HepG2 (cell line): Measurements from ENCODE around the gene BCL2L2. TPM values are rescaled to one million over a fixed set of nuclear protein-coding genes. Genes with fewer than 3 reads are reported as not detected.

Experiments used
- ARNT2 ChIP-seq: sonication (generic); formaldehyde crosslinking; IDR thresholded peaks from 2 replicates; pipeline ENCODE4 v1.8.0; 2022; ENCODE audit warnings: mild to moderate bottlenecking, low read depth, missing genetic modification reagents, moderate library complexity
- BCLAF1 ChIP-seq: fragments of 450-650 bp; IDR thresholded peaks from 2 replicates; pipeline ENCODE4 v1.6.1; 2017; ENCODE audit warnings: mild to moderate bottlenecking
- GABPA ChIP-seq, 2 experiments: IDR thresholded peaks; 2 replicates each; pipeline ENCODE4 v1.6.1; 2011 to 2016; ENCODE audit warnings: low read depth in 2 of 2, low read length in 1 of 2, missing biosample characterization in 1 of 2, missing genetic modification characterization in 1 of 2
- GABPB1 ChIP-seq: IDR thresholded peaks from 2 replicates; pipeline ENCODE4 v1.6.1; 2016; ENCODE audit warnings: mild to moderate bottlenecking, missing genetic modification reagents, moderate library complexity, missing compliant biosample characterization
- GFI1 ChIP-seq: sonication (generic); formaldehyde crosslinking; IDR thresholded peaks from 2 replicates; pipeline ENCODE4 v1.5.0; 2020; ENCODE audit warnings: missing genetic modification reagents, mild to moderate bottlenecking, borderline replicate concordance
- MAFG ChIP-seq: sonication (generic); formaldehyde crosslinking; IDR thresholded peaks from 2 replicates; pipeline ENCODE4 v1.5.1; 2020; ENCODE audit warnings: mild to moderate bottlenecking, missing genetic modification reagents
- MYC ChIP-seq: sonication (generic); formaldehyde crosslinking; IDR thresholded peaks from 2 replicates; pipeline ENCODE4 v1.9.0; 2021; ENCODE audit warnings: missing genetic modification reagents, borderline replicate concordance
- NFKBIZ ChIP-seq: IDR thresholded peaks from 2 replicates; pipeline ENCODE4 v1.6.1; 2018; ENCODE audit warnings: missing genetic modification reagents, missing compliant biosample characterization
- RFXAP ChIP-seq: sonication (generic); formaldehyde crosslinking; IDR thresholded peaks from 2 replicates; pipeline ENCODE4 v1.4.0; 2020; ENCODE audit warnings: missing genetic modification reagents, borderline replicate concordance
- RXRB ChIP-seq: IDR thresholded peaks from 2 replicates; pipeline ENCODE4 v1.6.1; 2016; ENCODE audit warnings: borderline replicate concordance, missing genetic modification reagents, missing compliant biosample characterization
- SALL1 ChIP-seq: sonication (generic); formaldehyde crosslinking; IDR thresholded peaks from 2 replicates; pipeline ENCODE4 v1.8.0; 2022; ENCODE audit warnings: mild to moderate bottlenecking, missing genetic modification reagents
- SRF ChIP-seq: IDR thresholded peaks from 2 replicates; pipeline ENCODE4 v1.6.1; 2011; ENCODE audit warnings: mild to moderate bottlenecking, low read depth, low read length, moderate library complexity
- ZGPAT ChIP-seq: IDR thresholded peaks from 2 replicates; pipeline ENCODE4 v1.6.1; 2016; ENCODE audit warnings: mild to moderate bottlenecking
- ZKSCAN5 ChIP-seq: sonication (generic); formaldehyde crosslinking; IDR thresholded peaks from 2 replicates; pipeline ENCODE4 v1.5.1; 2020; ENCODE audit warnings: mild to moderate bottlenecking, missing genetic modification reagents
- ZMAT3 ChIP-seq: sonication (generic); formaldehyde crosslinking; conservative IDR thresholded peaks from 2 replicates; pipeline ENCODE4 v1.7.0; 2021; ENCODE audit warnings: missing genetic modification reagents
- ZNF180 ChIP-seq: sonication (generic); formaldehyde crosslinking; IDR thresholded peaks from 2 replicates; pipeline ENCODE4 v1.4.0; 2020; ENCODE audit warnings: low read depth, missing genetic modification reagents, borderline replicate concordance
- ZNF225 ChIP-seq: sonication (generic); formaldehyde crosslinking; IDR thresholded peaks from 2 replicates; pipeline ENCODE4 v1.4.0; 2020; ENCODE audit warnings: mild to moderate bottlenecking, missing genetic modification reagents
- ZNF33B ChIP-seq: sonication (generic); formaldehyde crosslinking; IDR thresholded peaks from 2 replicates; pipeline ENCODE4 v1.5.1; 2020; ENCODE audit warnings: mild to moderate bottlenecking, missing genetic modification reagents
- ZNF747 ChIP-seq: sonication (generic); formaldehyde crosslinking; IDR thresholded peaks from 2 replicates; pipeline ENCODE4 v1.8.1; 2023; ENCODE audit warnings: missing genetic modification reagents, mild to moderate bottlenecking, borderline replicate concordance
- ZNF790 ChIP-seq: sonication (generic); formaldehyde crosslinking; IDR thresholded peaks from 2 replicates; pipeline ENCODE4 v1.8.0; 2022; ENCODE audit warnings: missing genetic modification reagents, mild to moderate bottlenecking, borderline replicate concordance
- ZSCAN20 ChIP-seq: sonication (generic); formaldehyde crosslinking; IDR thresholded peaks from 2 replicates; pipeline ENCODE4 v1.4.0; 2020; ENCODE audit warnings: missing genetic modification reagents, mild to moderate bottlenecking, borderline replicate concordance
- polyA plus RNA-seq, 8 experiments: library from polyadenylated mRNA; depleted of rRNA in 3 of 8; stranded (reverse) in 7 of 8; unstranded in 1 of 8; fragments of >200 nt; fragmentation: Illumina TruSeq in 4 of 8; extraction: Trizol in 4 of 8; gene quantifications; 2 replicates each; pipeline versions ENCODE4 v1.2.1 to v1.2.3, GENCODE V29; 2011 to 2016; ENCODE audit warnings: low read depth in 4 of 8, missing spikeins in 1 of 8, mixed read lengths in 1 of 8; ENCODE audit not compliant: insufficient read depth in 1 of 8
- total RNA-seq, 5 experiments: library from RNA; depleted of rRNA; stranded (reverse); fragments of >200 nt; fragmentation: Illumina TruSeq; extraction: Trizol; gene quantifications; 2 replicates each; pipeline ENCODE4 v1.2.3, GENCODE V29; 2016; ENCODE audit warnings: low read depth in 1 of 5
- TF ChIP-seq, protein P1 (sequence below): sonication (generic); formaldehyde crosslinking; IDR thresholded peaks from 2 replicates; pipeline ENCODE4 v1.9.0; 2021; ENCODE audit warnings: missing genetic modification reagents, mild to moderate bottlenecking, borderline replicate concordance
- TF ChIP-seq, protein P2 (sequence below): sonication (generic); formaldehyde crosslinking; conservative IDR thresholded peaks from 2 replicates; pipeline ENCODE4 v1.8.1; 2023; ENCODE audit warnings: missing genetic modification reagents

BCL2L2 gene
- total and polyA plus RNA-seq, 2 of the 13 experiments (the other 11 are each of a cell fraction or from before 2014, with no cell fraction given): 28.1 to 49.8 TPM

DNA sequence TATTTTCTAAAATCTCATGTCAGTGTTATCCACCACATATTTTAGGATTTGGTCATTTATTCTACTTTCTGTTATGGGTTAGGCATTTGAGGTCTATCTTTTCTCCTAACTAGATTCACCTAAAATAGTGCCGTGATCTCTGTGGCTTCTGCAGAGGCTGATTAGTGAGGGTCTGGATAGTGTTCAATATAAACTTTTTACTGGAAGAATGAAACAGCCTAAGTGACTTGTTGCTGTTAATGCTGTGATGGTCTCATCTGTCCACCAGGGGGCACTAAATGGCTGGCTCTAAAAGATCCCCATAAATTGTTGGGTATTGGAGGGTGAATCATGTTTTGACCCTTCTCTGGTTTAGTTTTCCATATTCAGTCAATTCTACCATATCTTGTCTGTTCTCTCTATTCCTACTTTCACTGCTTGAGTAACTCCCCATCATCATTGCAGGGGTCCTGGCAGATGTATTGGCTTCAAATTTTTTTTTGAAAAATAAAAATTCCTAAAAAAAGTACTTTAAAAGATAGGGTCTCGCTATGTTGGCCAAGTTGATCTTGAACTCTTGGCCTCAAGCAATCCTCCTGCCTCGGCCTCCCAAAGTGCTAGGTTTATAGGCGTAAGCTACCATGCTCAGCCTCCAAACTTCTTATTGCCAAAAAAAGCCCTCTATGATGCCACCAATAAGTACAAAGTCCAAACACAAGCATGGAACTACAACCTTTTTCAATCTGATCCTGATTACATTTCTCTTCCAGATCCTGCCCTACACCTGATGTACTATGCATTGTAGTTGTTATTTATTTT lies 21.5 kb downstream of the BCL2L2 start (continued):
- no peak for TF ChIP-seq ZSCAN20 (CRISPR knock-in tag)
- 0 out of 2 replicates have a peak, but pooled peaks have one; percentile 36 for TF ChIP-seq ARNT2
- no peak for TF ChIP-seq ZNF225 (CRISPR knock-in tag)
- TF ChIP-seq SALL1 (CRISPR knock-in tag): no peak
- TF ChIP-seq, protein P1, sequence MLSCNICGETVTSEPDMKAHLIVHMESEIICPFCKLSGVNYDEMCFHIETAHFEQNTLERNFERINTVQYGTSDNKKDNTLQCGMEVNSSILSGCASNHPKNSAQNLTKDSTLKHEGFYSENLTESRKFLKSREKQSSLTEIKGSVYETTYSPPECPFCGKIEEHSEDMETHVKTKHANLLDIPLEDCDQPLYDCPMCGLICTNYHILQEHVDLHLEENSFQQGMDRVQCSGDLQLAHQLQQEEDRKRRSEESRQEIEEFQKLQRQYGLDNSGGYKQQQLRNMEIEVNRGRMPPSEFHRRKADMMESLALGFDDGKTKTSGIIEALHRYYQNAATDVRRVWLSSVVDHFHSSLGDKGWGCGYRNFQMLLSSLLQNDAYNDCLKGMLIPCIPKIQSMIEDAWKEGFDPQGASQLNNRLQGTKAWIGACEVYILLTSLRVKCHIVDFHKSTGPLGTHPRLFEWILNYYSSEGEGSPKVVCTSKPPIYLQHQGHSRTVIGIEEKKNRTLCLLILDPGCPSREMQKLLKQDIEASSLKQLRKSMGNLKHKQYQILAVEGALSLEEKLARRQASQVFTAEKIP (CRISPR knock-in tag): no peak
- TF ChIP-seq ZNF790 (CRISPR knock-in tag): no peak
- TF ChIP-seq MAFG: no peak
- no peak for TF ChIP-seq GFI1 (CRISPR knock-in tag)
- TF ChIP-seq GABPB1 (CRISPR knock-in tag): no peak; the same call in 1 of the 2 replicates
- no peak for TF ChIP-seq ZKSCAN5
- TF ChIP-seq RFXAP: no peak
- no peak for TF ChIP-seq ZNF180 (CRISPR knock-in tag)
- TF ChIP-seq SRF: no peak
- TF ChIP-seq ZNF747 (CRISPR knock-in tag): no peak
- TF ChIP-seq MYC: no peak
- TF ChIP-seq ZGPAT (CRISPR knock-in tag): no peak; the same call in 1 of the 2 replicates
- TF ChIP-seq RXRB (CRISPR knock-in tag): peak; percentile 45; the same call in 1 of the 2 replicates
- TF ChIP-seq ZMAT3: no peak
- TF ChIP-seq, protein P2, sequence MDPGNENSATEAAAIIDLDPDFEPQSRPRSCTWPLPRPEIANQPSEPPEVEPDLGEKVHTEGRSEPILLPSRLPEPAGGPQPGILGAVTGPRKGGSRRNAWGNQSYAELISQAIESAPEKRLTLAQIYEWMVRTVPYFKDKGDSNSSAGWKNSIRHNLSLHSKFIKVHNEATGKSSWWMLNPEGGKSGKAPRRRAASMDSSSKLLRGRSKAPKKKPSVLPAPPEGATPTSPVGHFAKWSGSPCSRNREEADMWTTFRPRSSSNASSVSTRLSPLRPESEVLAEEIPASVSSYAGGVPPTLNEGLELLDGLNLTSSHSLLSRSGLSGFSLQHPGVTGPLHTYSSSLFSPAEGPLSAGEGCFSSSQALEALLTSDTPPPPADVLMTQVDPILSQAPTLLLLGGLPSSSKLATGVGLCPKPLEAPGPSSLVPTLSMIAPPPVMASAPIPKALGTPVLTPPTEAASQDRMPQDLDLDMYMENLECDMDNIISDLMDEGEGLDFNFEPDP: no peak
- TF ChIP-seq ZNF33B (CRISPR knock-in tag): no peak
- no peak; the same call in 1 of the 2 replicates for TF ChIP-seq NFKBIZ (CRISPR knock-in tag)
- no peak for TF ChIP-seq GABPA (IDR thresholded peaks at IDR 0.05; ENCODE audit: low read depth, low read length)
- TF ChIP-seq GABPA (CRISPR knock-in tag; IDR thresholded peaks at IDR 0.05; ENCODE audit: low read depth): no peak
- TF ChIP-seq BCLAF1: no peak
